PFSK-1 (cell line): Measurements from ENCODE around the gene PPP1R15A.

Experiments
- FOXP2 ChIP-seq: optimal IDR thresholded peaks from 2 replicates; pipeline ENCODE3; 2011; ENCODE audit warnings: borderline replicate concordance, control low read depth, inconsistent platforms; ENCODE audit not compliant: insufficient read depth; ENCODE audit errors: extremely low read length, extremely low read depth
- POLR2AphosphoS5 ChIP-seq: IDR thresholded peaks from 2 replicates; pipeline ENCODE4 v1.6.1; 2012; ENCODE audit warnings: low read depth, mild to moderate bottlenecking, control low read depth, low read length, moderate library complexity
- REST ChIP-seq, 2 experiments: IDR thresholded peaks; 2 replicates each; pipeline versions ENCODE4 v1.6.1 to v1.8.0; 2011 to 2012; ENCODE audit warnings: low read depth in 2 of 2, low read length in 2 of 2, control low read depth in 1 of 2, inconsistent platforms in 1 of 2, mild to moderate bottlenecking in 1 of 2, moderate library complexity in 1 of 2; ENCODE audit not compliant: insufficient read depth in 1 of 2
- SIN3A ChIP-seq: IDR thresholded peaks from 2 replicates; pipeline ENCODE4 v1.6.1; 2012; ENCODE audit warnings: mild to moderate bottlenecking, low read length, moderate library complexity, borderline replicate concordance; ENCODE audit not compliant: insufficient read depth
- TAF1 ChIP-seq: IDR thresholded peaks from 2 replicates; pipeline ENCODE4 v1.6.1; 2012; ENCODE audit warnings: low read length, control low read depth, borderline replicate concordance; ENCODE audit not compliant: insufficient read depth

Gene PPP1R15A

GRCh38 chr19:48867123-48867745 is 5.0 kb upstream of the PPP1R15A start:
- TF ChIP-seq FOXP2 (no peak), SIN3A (no peak), POLR2AphosphoS5 (no peak)

- no peak for TF ChIP-seq FOXP2
- TF ChIP-seq POLR2AphosphoS5: no peak
- TF ChIP-seq SIN3A: no peak
- no peak for TF ChIP-seq REST (IDR thresholded peaks at IDR 0.05; ENCODE audit: insufficient read depth in 1 of 2, low read depth in 2 of 2, low read length in 2 of 2)
- TF ChIP-seq TAF1: no peak
These were observed 4.5 kb upstream of the PPP1R15A start for GRCh38 chr19:48867746-48868113.

DNA sequence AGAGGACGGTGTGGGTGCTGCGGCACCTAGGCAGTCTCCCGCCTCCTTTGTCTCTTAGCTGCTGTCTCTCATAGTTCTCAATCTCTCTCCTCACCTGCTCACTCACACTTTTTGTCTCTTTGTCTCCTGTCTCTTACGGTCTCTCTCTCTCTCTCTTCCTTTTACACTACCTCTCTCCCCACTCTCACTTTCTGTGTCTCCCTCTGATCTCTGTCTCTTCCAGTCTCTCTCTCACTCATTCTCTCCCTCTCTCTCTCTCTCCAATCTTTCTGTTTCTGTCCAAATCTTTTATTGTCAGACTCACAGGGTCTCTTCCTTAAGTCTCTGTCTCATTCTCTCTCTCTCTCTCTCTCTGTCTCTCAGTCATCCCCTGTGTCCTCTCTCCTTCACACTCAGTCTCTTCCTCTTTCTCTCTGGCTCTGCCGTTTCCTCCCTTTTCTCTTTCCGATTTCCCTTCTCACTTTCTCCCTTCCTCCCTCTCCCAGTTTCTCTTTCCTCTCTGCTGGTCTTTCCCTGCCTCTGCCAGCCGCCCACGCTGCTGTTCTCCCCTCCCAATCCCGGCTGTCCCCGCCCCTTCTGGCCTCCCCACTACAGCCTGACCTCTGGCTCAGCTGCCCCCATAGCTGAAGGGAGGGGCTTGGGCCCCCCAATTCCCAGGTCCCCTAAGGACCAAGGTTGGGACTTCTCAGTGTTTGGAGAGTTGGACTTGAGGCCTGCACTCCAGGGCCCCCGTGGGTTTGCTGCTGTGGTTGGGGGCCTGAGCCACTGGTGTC is 3.9 kb upstream of the PPP1R15A start, which contains the start of gene PLEKHA4:
TSS of gene PLEKHA4 (minus strand) at position 504 of the 773 bp plus-strand sequence. CDS start 997 bp downstream, outside the sequence.
- 0 out of 2 replicates have a peak, but pooled peaks have one; percentile 55 for TF ChIP-seq TAF1
- peak; percentile 60; the same call in 1 of the 2 replicates for TF ChIP-seq POLR2AphosphoS5
- no peak for TF ChIP-seq REST (IDR thresholded peaks at IDR 0.05; ENCODE audit: insufficient read depth in 1 of 2, low read depth in 2 of 2, low read length in 2 of 2)
- TF ChIP-seq FOXP2: no peak
- TF ChIP-seq SIN3A: no peak

GRCh38 chr19:48870048-48870447 is 2.2 kb upstream of the PPP1R15A start:
- TF ChIP-seq POLR2AphosphoS5 (no peak), SIN3A (no peak), REST (IDR thresholded peaks at IDR 0.05; ENCODE audit: insufficient read depth in 1 of 2, low read depth in 2 of 2, low read length in 2 of 2) (no peak), FOXP2 (no peak), TAF1 (no peak)

DNA sequence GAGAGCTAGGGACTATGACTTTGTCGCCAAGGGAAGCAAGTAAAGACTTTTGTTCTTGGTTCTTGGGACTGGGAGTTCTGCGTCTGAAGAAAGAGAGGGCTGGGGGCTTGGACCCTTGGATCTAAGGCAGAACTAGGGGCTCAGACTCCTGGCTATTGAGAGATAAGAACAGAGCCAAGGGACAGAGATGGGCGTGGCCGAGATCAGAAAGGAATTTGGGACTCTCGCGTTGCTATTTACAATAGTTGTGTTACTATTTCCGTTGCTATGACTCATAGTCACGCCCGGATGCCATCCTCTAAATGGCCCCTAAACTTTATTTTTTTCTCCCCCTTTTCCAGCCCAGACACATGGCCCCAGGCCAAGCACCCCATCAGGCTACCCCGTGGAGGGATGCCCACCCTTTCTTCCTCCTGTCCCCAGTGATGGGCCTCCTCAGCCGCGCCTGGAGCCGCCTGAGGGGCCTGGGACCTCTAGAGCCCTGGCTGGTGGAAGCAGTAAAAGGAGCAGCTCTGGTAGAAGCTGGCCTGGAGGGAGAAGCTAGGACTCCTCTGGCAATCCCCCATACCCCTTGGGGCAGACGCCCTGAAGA is 759 bp downstream of the PPP1R15A start:
- peak; percentile 98 for TF ChIP-seq SIN3A
- TF ChIP-seq POLR2AphosphoS5: no peak; the same call in 1 of the 2 replicates
- peak; percentile 61 for TF ChIP-seq FOXP2
